ENCODE measurements around the gene ABTB1.

The ABTB1 gene

DNA sequence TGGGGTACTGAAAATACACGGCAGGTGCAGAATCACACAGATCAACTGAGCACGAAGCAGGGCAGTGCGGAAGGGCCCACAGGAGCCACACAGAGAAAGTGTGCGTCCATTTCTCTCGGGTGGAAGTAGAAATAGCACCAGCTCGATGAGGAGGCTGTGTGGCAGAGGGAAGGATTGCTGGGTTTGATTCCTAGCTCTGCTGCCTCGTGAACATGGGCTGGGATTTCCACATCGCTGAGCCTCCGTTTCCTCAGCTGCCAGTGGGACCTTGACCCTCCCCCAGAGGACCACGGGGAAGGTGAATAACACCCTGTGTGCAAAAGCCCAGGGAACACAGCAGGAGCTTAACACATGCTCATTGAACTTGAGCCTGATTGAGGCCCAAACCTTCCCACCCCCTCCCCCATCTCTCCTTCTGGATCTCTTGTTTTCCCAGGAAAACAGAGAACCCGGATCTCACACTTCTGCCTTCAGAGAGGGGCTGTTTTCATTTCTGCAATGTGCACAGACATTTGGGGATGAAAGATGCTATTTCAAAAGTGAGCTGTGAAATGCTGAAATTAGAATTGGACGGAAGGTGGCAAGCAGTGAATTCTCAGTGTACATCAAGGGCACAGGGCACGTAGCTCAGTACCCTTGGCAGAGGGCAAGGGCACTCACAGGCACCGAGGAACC, 38.4 kb downstream of the ABTB1 start:
- H3K27ac ChIP-seq, result peak overlapping the region; percentile 34 to 82
- peaks cover 0 to 84% (median 47%) of the 10 kb centered on the region in 4 donors for H3K4me1 ChIP-seq
- H3K4me3 ChIP-seq, result no peak overlapping the region
- no peaks in the 10 kb centered on the region for H3K36me3 ChIP-seq
- no peaks in the 10 kb centered on the region for H3K9me3 ChIP-seq
- intact Hi-C loops (cut with DNase I; ENCODE audit: low total_unique reads), result no loop called here
- DNase-seq, result no peak
- TF ChIP-seq, protein P1, sequence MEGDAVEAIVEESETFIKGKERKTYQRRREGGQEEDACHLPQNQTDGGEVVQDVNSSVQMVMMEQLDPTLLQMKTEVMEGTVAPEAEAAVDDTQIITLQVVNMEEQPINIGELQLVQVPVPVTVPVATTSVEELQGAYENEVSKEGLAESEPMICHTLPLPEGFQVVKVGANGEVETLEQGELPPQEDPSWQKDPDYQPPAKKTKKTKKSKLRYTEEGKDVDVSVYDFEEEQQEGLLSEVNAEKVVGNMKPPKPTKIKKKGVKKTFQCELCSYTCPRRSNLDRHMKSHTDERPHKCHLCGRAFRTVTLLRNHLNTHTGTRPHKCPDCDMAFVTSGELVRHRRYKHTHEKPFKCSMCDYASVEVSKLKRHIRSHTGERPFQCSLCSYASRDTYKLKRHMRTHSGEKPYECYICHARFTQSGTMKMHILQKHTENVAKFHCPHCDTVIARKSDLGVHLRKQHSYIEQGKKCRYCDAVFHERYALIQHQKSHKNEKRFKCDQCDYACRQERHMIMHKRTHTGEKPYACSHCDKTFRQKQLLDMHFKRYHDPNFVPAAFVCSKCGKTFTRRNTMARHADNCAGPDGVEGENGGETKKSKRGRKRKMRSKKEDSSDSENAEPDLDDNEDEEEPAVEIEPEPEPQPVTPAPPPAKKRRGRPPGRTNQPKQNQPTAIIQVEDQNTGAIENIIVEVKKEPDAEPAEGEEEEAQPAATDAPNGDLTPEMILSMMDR (IDR thresholded peaks at IDR 0.05), result no peak
- H3K27me3 ChIP-seq, result no peaks in the 10 kb centered on the region

DNA sequence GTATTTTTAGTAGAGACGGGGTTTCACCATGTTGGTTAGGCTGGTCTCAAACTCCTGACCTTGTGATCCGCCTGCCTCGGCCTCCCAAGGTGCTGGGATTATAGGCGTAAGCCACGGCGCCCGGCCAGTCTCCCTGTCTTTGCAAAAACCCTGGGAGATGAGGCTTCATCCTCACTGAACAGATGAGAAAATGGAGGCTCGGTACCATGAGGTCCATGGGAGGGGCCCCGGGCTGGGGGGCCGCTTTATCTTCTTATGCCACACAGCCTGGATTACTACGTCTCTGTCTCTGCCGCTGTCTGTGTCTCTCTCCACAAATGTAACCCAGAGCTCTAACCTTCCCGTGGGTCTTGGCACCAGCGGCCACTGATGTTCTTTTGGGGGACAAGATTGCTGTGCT, 39.1 kb downstream of the ABTB1 start:
- peak in 1 of 2 donors; percentile 60 for DNase-seq
- no peaks in the 10 kb centered on the region for H3K27me3 ChIP-seq
- no peaks in the 10 kb centered on the region for H3K36me3 ChIP-seq
- peaks cover 0 to 77% (median 45%) of the 10 kb centered on the region in 4 donors for H3K4me1 ChIP-seq
- peak overlapping the region; percentile 63 to 68 for H3K27ac ChIP-seq
- H3K4me3 ChIP-seq, result no peak overlapping the region
- intact Hi-C loops (cut with DNase I; ENCODE audit: low total_unique reads), result no loop called here
- TF ChIP-seq, protein P1 (IDR thresholded peaks at IDR 0.05), result no peak
- H3K9me3 ChIP-seq, result no peaks in the 10 kb centered on the region

DNA sequence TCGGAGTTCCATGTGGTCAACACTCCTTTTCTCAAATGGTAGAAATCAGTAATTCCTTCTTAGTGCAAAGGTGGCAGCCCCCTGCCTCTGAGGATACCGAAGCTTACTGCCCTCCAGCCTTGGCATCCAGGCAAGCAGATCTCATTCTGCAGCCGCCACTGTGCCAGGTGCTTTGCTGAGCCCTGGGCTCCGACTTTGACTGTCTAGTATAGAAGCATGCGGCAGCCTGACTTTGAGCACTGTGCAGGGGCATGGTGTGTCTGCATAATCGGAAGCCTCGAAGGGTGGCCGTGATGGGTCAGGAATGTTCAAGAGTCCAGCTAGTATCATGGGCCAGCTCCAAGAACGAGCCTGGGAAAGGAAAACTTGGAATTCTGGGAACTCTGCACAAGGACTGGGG, 39.7 kb downstream of the ABTB1 start:
- intact Hi-C loops (cut with DNase I; ENCODE audit: low total_unique reads), result no loop called here
- DNase-seq, result peak in 1 of 2 donors; percentile 55
- Histone ChIP-seq H3K27me3 (no peaks in the 10 kb centered on the region), H3K27ac (peak overlapping the region; percentile 63 to 68), H3K4me3 (no peak overlapping the region), H3K4me1 (peaks cover 0 to 71% (median 41%) of the 10 kb centered on the region in 4 donors), H3K36me3 (no peaks in the 10 kb centered on the region), H3K9me3 (no peaks in the 10 kb centered on the region)
- TF ChIP-seq, protein P1 (IDR thresholded peaks at IDR 0.05), result no peak

DNA sequence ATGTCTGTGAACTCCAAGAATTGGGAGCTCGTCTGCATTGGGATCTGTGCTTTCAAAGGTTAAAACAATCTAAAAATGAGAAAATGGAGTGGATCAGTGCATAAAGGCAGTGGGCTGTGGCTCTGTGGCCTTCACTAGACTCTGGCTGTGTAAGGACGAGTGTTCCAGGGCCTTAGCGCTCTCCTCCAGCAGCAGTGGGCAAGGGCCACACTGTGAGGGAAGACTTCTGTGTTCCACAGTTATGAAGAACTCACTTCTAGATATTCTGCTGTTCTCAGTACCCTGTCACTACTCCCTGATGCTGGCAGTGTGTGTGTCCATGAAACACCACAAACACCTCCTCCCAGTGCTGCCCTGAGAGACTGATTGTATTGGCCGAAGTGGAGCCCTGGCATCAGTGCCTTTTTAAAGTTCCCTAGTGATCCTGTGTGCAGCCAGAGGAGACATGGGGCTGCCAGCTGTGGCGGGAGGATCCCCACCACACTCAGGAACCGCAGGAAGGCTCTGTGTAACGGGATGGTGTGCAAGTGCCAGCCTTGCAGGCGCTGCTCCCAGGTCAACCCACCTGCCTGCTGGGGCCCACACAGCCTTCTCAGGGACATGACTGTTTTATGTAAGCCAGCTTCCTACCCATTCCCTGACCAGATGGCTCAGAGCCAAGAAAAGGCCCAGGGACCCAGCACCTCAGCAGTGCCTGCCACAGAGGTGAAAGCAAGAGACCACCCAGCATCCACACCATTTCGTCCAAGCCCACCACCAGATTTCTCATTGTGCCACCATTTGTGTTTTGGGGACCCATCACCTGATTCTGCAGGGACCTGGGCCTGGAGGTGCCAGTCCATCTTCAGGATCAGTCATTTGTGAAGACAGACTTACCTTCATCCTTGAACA, 40.4 kb downstream of the ABTB1 start:
- Histone ChIP-seq H3K27me3 (no peaks in the 10 kb centered on the region), H3K36me3 (no peaks in the 10 kb centered on the region), H3K4me3 (no peak overlapping the region), H3K27ac (peak overlapping the region; percentile 63 to 68), H3K4me1 (peaks cover 0 to 65% (median 36%) of the 10 kb centered on the region in 4 donors), H3K9me3 (no peaks in the 10 kb centered on the region)
- TF ChIP-seq, protein P1 (IDR thresholded peaks at IDR 0.05), result no peak
- intact Hi-C loops (cut with DNase I; ENCODE audit: low total_unique reads), result no loop called here
- no peak for DNase-seq

- DNase-seq, result peak in 1 of 2 donors; percentile 43
- Histone ChIP-seq H3K27ac (peak overlapping the region in 1 of 2 donors; percentile 68), H3K9me3 (no peaks in the 10 kb centered on the region), H3K27me3 (no peaks in the 10 kb centered on the region), H3K4me1 (peaks cover 0 to 56% (median 28%) of the 10 kb centered on the region in 4 donors), H3K4me3 (no peak overlapping the region), H3K36me3 (peaks cover 0 to 5% (median 3%) of the 10 kb centered on the region in 3 donors)
- TF ChIP-seq, protein P1 (IDR thresholded peaks at IDR 0.05), result no peak
- intact Hi-C loops (cut with DNase I; ENCODE audit: low total_unique reads), result no loop called here
Measured at GRCh38 chr3:127714125-127714571, 41.4 kb downstream of the ABTB1 start.
